ENCODE results near the gene PYGO1. TPM values are rescaled to one million over a fixed set of nuclear protein-coding genes. Genes with fewer than 3 reads are reported as not detected.

The PYGO1 gene
- total RNA-seq, 1 donor from 2014 or later: 45.2 TPM

DNA sequence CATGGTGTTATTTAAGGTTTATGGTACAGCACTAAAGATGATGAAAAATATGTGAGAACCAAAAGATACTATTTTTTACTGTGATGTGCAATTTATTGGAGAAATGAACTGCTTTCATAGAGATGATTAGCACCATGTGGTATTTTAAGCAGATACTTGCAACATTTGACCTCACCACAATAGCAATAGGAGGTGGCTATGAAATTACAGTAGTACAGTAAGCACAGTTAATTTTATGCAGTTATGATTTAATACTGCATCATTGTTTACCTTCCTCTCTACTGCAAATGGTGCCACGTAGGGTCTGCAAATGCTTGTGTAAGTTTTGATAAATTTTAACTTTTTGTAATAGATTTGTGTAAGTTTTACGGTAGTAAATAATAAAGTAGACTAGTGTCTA, 14.0 kb downstream of the PYGO1 start:
- no peak for DNase-seq (ENCODE audit: low spot score in 2 of 2)
- no peak for FAIRE-seq

DNA sequence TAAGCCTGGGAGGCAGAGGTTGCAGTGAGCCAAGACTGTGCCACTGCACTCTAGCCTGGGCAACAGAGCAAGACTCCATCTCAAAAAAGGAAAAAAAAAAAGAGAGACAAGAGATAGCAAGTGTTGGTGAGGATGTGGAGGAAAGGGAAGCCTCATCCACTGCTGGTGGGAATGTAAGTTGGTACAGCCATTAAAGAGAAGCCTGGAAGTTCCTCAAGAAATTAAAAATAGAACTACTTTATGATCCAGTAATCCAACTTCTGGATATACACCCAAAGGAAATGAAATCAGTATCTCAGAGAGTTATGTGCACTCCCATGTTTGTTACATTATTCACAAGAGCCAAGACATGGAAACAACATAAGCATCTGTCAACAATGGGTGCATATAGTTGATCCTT, 14.9 kb downstream of the PYGO1 start:
- FAIRE-seq: no peak
- no peak for DNase-seq (ENCODE audit: low spot score in 2 of 2)

DNA sequence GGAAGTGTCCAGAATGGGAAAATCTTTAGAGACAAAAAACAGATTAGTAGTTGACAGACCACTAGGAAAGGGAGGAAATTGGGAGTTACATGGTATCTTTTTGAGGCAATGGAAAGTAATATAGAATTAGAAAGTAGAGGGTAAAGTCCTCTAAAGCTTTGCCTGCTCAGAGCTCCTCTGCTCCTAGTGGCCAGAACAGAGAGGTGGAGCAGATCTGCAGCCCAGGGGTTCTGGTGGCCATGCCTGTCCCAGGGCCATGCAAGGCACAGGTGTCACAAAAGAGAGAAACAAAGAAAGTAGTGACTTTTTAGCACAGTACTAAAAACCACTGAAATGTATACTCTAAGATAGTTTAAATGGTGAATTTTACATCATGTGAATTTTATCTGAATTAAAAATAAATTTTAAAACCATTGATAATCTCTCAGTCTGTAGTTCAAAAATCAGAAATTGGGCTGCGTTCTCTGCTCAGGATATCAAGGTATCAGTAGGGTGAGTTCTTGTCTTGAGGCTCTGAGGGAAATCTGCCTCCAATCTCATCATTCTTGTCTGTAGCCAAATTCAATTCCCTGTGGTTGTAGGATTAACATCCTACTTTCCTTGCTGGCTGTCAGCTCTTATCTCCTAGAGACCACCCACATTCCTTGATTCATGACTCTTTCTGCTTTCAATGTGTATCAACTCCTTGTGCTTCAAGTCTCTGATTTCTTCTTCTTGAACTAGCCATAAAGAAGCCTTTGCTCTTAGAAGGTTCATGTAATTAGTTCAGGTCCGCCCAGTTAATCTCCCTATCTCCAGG, 23.6 kb downstream of the PYGO1 start:
- DNase-seq (ENCODE audit: low spot score in 2 of 2) (no peak), FAIRE-seq (no peak)

DNA sequence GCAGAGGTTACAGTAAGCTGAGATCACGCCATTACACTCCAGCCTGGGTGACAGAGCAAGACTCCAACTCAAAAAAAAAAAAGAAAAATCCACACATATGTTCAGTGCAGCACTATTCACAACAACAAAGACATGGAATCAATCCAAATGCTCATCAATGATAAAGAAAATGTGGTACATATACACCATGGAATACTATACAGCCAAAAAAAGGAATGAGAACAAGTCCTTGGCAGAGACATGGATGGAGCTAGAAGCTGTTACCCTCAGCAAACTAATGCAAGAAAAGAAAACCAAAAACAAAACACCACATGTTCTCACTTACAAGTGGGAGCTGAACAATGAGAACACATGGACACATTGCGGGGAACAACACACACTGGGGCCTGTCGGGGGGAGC, 25.5 kb downstream of the PYGO1 start:
- FAIRE-seq (no peak), DNase-seq (ENCODE audit: low spot score in 2 of 2) (no peak)

DNA sequence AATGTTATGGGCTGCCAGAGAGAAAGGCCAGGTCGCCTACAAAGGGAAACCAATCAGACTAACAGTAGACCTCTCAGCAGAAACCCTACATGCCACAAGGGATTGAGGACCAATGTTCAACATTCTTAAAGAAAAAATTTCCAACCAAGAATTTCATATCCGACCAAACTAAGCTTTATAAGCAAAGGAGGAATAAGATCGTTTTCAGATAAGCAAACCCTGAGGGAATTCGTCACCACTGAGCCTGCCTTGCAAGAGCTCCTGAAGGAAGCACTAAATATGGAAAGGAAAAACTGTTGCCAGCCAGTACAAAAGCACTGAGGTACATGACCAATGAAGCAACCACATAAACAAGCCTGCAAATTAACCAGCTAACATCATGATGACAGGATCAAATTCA, 33.1 kb downstream of the PYGO1 start:
- no peak for FAIRE-seq
- no peak for DNase-seq (ENCODE audit: low spot score in 2 of 2)

DNA sequence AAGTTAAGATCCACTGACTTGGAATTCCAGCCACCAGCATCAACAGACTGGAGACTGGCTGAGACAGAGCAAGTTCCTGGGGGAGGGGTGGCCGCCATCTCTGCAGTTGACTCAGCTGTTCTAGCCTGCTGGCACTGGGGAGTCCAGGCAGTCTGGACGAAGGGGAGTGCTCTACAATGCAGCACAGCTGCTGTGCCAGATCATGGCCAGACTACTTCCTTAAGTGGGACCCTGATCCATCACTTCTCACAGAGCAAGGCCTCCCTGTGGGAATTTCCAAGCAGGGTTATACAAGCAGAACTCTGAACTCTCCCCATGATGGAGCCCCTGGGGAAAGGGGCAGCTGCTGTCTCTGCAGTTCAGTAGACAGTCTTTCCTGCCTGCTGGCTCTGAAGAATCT, 35.2 kb downstream of the PYGO1 start:
- FAIRE-seq (no peak), DNase-seq (ENCODE audit: low spot score in 2 of 2) (no peak)

DNA sequence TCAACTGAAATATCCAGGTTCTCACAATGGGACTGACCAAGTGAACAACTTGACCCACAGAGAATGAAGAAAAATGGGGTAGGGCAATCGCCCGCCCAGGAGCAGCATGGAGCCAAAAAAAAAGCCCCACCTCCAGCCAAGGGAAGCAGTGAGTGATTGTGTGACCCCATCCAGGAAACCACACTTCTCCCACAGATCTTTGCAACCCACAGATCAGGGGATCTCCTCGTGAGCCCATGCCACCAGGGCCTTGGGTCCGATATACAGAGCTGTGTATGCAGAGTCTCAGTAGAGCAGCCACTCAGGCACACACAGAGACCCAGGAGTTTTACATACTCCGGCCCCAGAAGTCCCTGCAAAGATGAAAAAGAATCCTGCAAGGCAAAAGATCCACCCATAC, 35.7 kb downstream of the PYGO1 start:
- DNase-seq (ENCODE audit: low spot score in 2 of 2) (no peak), FAIRE-seq (no peak)

DNA sequence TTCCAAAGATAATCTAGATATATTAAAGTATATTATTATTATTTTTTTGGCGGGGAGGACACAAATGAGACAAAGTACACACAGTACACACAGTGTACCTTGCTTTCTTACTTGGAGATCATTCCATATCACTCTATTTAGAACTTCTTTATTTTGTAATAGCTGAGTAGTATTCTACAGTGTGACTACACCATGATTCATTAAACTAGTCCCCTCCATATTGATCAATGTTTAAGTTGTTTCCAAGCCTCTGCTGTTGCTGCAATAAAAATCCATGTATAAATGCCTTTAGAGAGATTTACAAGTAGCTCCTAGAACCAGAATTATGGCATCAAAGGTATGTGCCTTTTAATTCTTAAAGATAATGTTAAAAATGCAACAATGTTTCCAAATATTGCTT, 38.8 kb downstream of the PYGO1 start:
- FAIRE-seq: no peak
- DNase-seq (ENCODE audit: low spot score in 2 of 2): no peak

DNA sequence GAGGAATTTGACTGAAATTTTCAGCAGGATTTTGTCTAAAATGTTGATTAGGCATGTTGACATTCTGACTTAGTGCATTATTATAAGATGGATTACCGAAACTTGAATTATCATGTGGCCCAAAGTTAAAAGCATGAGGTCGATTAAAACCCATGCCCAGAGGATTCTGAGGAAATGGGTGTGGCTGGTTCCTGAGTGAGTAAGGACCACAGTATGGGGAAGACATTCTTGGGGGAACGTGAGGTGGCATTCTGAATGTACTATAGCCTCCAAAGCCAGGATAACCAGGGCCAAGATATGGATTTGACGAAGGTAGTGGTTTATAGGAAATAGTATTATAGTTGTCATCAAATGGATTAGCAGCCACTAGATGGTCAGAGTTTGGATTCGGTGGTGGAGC, 41.4 kb downstream of the PYGO1 start:
- DNase-seq (ENCODE audit: low spot score in 2 of 2) (no peak), FAIRE-seq (no peak)

DNA sequence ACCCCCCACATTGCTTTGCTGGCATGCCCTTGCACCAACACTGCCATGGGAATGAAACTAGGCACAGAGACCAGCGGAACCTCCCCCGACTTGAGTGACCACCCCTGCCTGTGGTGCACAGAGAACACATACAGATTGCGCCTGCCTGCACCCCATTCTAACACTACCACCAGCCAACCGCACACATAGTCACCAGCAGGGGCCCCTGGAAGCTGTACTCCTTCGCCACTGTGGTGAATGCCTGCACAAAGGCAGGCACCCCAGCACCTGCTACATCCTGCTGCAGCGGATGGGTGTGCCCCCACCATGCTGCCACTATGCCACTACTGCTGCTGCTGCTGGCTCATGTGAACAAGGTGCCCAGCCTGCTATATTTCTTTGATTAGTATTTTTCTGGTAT, 52.7 kb downstream of the PYGO1 start:
- FAIRE-seq (no peak), DNase-seq (ENCODE audit: low spot score in 2 of 2) (no peak)

DNA sequence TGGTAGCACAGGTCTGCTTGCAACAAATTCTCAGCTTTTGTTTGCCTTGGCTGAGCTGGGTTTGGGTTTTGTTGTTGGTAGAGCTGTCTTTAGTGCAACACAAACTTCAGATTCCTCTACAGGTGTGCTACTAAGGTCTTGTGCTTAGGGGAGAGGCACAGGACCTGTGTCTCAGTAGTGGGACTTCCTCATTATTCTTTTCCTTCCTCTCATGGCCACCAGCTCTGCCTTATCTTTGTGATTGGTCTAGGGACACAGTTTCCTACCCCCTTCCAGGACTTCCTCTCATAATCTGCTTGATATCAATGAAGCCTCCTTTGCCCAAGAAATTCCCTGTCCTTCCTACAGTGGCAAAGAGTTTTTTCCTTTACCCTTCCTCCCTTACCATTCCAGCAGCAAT, 55.2 kb downstream of the PYGO1 start:
- FAIRE-seq (no peak), DNase-seq (ENCODE audit: low spot score in 2 of 2) (no peak)

DNA sequence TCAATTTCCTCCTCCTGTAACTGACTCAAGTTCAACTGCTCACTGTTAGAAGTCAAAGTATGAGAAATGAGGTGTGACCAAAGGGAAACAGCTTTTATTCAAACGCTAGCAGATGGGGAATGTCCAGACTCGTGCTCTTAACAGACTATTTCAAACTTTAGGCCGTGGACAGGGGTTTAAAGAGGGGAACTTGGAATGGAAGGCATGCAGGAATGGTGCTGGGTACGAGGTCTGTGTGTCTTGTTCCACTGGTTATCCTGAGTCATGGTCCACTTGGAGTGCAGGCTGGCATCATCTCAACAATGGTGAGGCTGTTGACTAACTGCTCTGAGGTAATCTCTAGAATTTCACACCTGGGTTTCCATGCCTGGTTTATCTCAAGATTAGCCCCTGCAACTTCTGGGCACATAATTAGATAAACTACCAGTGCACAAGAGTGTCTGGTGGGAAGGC, 57.3 kb downstream of the PYGO1 start:
- no peak for DNase-seq (ENCODE audit: low spot score in 2 of 2)
- no peak for FAIRE-seq

DNA sequence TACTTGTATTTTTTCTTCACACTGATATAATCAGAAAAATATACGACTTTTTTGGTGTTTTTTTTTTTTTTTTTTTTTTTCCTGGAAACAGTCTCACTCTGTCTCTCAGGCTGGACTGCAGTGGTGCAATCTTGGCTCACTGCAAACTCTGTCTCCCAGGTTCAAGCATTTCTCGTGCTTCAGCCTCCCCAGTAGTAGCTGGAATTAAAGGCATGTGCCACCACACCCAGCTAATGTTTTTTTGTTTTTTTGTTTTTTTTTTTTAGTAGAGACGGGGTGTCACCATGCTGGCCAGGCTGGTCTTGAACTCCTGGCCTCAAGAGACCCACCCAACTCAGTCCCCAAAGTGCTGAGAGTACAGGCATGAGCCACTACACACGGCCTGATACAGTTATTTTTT, 59.3 kb downstream of the PYGO1 start:
- DNase-seq (ENCODE audit: low spot score in 2 of 2) (no peak), FAIRE-seq (no peak)

DNA sequence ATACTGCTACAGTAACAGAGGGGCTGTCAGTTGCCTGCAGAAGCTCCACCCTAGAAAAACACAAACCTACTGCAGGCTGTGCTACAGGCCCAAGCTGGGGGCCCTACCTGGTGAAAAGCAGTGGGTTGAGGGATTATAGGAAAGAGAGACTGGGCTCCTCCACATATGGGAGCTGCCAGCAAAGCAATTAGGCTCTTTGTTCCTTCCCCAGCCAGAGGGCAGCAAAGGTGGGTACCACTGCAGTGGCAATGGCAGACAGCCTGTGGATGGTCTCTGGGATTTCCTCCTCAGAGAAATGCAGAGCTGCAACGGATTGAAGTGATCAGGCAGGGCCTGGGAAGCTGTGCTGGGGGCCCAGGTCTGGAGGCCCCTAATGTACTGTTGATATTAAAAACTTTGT, 61.0 kb downstream of the PYGO1 start:
- DNase-seq (ENCODE audit: low spot score in 2 of 2) (no peak), FAIRE-seq (no peak)

DNA sequence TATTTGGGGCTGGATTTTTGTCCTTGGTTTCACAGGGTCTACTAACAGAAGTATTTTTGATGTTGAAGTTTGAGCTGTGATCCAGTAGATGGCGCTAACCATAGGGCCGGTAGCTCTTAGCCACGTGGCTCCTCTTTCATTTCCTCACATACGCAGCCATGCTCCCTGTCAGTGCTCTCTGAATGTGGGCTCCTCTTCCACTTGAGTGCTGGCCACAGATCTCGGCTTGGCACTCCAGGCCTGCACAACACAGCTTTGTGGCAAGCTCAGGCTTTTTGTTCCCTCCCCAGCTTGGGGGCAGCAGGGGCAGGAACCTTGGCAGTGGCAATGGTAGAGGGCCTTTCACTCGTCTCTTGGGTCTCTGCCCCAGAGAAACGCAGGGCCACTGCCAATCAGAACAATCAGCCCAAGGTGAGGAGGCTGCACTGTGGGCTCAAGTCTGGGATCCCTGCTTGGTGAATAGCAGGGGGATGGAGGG, 61.5 kb downstream of the PYGO1 start:
- FAIRE-seq (no peak), DNase-seq (ENCODE audit: low spot score in 2 of 2) (peak in 1 of 2 donors; percentile 6)

DNA sequence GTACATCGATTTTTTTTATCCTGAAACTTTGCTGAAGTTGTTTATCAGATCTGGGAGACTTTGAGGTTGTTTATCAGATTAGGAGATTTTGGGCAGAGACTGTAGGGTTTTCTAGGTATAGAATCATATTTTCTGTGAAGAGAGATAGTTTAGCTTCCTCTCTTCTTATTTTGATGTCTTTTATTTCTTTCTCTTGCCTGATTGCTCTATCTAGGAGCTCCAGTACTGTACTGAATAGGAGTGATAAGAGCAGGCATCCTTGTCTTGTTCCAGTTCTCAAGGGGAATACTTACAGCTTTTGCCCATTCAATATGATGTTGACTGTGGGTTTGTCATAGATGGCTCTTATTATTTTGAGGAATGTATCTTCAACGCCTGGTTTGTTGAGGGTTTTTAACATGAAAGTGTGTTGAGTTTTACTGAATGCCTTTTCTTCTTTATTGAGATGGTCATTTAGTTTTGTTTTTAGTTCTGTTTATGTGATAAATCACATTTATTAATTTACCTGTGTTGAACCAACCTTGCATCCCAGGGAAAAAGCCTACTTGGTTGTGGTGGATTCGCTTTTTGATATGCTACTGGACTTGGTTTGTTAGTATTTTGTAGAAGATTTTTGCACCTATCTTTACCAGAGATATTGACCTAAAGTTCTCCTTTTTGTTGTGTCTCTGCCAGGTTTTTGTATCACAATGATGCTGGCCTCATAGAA, 65.2 kb downstream of the PYGO1 start:
- FAIRE-seq (no peak), DNase-seq (ENCODE audit: low spot score in 2 of 2) (no peak)

DNA sequence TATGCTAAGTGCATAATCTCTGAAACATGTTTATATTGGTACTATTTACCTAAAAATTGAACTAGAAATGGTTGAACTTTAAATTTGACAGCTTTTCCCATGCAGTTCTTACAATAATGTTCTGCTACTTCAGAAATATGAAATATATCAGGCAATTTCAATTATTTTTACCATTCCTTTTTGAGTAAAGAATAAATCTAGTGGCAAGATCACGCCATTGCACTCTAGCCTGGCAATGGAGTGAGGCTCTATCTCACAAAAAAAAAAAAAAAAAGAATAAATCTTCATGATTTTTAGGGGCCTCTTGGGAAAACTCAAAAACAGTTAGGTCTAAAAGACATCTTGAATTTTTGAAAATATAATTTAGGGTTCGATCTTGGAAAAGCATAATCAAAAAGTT, 69.5 kb downstream of the PYGO1 start:
- DNase-seq (ENCODE audit: low spot score in 2 of 2) (no peak), FAIRE-seq (no peak)

DNA sequence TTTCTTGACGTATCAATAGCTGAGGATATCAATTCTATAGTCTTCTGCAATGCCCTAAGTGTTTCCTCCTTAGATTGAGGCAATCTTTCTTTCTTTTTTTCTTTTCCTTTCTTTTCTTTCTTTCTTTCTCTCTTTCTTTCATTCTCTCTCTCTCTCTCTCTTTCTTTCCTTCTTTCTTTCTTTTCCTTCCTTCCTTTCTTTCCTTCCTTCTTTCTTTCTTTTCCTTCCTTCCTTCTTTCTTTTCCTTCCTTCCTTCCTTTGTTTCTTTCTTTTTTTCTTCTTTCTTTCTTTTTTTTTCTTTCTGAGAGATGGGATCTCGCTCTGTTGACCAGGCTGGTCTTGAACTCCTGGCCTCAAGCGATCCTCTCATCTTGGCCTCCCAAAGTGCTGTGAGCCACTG, 70.1 kb downstream of the PYGO1 start:
- no peak for FAIRE-seq
- DNase-seq (ENCODE audit: low spot score in 2 of 2): no peak

DNA sequence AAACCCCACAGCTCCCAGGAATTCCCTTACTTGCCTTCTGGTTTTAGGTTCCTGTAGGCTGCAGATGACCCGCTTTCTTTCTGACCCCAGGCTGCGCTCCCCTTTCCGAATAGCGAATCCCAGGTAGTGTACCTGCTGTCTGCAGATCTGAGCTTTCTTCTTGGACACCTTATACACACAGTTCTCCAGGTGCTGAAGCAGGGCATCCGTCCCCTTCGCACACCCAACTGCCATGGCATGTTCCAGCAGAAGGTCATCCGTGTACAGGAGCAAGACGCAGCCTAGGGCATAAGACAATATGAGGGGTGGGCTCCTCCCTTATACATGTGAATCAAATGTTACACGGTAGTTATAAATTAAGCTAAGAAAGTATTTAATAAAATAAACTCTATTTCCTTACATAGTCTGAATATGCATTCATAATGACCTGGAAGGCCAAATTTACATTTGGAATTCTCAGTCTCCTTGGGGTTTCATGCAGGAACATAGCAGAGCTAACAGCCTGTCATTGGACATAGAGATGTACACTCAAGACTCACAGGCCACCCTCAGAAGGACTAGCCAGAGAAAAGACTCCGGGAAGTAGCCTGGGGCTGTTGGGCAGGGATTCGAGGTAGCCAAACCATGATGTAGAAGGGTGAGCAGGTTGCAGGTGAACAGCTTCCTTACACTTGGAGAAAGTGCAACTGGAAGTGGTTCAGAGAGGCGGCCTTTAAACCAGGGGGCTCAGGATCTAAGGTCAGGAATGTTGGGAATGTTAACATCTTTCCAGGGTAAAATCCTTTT, 72.0 kb downstream of the PYGO1 start:
- DNase-seq (ENCODE audit: low spot score in 2 of 2) (no peak), FAIRE-seq (no peak)

DNA sequence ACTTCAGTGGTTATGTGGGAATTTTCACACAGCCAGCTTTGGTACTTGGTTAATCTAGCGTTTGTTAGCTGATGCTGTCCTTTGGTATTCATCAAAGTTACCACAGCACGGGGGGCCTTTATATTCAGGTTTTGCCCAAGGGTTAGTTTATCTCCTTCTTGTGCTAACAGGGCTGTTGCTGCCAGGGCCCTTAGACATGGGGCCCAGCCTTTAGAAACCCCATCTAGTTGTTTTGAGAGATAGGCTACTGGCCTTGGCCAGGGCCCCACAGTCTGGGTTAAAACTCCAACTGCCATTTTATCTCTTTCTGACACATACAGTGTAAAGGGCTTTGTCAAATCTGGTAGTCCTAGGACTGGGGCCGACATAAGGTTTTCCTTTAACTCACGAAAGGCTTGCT, 72.7 kb downstream of the PYGO1 start:
- DNase-seq (ENCODE audit: low spot score in 2 of 2) (no peak), FAIRE-seq (no peak)

DNA sequence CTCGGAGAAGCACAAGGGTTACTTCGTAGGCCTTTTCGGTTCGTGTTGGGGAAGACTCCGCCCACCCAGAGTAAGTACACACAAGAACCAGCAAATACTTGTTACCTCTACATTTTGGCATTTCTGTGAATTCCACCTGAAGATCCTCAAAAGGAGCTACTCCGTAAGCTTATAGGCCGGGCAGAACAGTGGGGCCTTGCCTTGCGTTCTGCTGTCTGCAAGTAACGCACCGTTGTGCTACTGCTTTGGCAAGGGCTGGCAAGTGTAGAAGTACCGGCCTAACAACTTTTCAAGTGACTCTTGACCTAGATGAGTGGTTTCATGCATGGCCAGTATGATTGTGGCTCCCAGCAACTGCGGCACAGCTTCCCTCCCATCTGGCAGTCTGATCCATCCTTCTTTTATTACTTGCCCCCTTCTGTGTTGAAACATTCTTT, 73.7 kb downstream of the PYGO1 start:
- no peak for DNase-seq (ENCODE audit: low spot score in 2 of 2)
- no peak for FAIRE-seq

All from frontal cortex (tissue), 4 donors.